Activated T-cell treated with anti-CD3 and anti-CD28 coated beads, Interleukin-2, amount 50 U/mL, for 72 hours (primary cell): ENCODE measurements around the gene TAOK2. TPM values are rescaled to one million over a fixed set of nuclear protein-coding genes. Genes with fewer than 3 reads are reported as not detected.
"Not testable (repeated sequence)": the region's sequence is repeated elsewhere in the genome, so short reads cannot be mapped to it uniquely, and the experiment has no call there.

Experiments
- ATAC-seq, 2 donors: fragments of 150-1000 bp; cut with Tn5 transposase; replicated peaks in 1 of 2; 2 replicates each; pipeline ENCODE4 v1.10.0; 2021; ENCODE audit warnings: moderate library complexity in 2 of 2, mild to moderate bottlenecking in 1 of 2
- DNase-seq, 2 donors: peaks; one replicate each; pipeline ENCODE4 v3.0.0; 2021 to 2022; ENCODE audit warnings: mixed read lengths in 1 of 2
- H3K27ac Mint-ChIP-seq: one replicate; pipeline ENCODE4 v1.8.0; 2022; ENCODE audit warnings: mild to moderate bottlenecking, moderate library complexity, mixed read lengths
- H3K27me3 Mint-ChIP-seq: one replicate; pipeline ENCODE4 v1.8.0; 2022; ENCODE audit warnings: low read depth, mixed read lengths
- H3K36me3 Mint-ChIP-seq, 2 donors: one replicate each; pipeline ENCODE4 v1.8.0; 2022; ENCODE audit warnings: mixed read lengths in 2 of 2, mild to moderate bottlenecking in 1 of 2; ENCODE audit not compliant: insufficient read depth in 2 of 2
- H3K4me1 Mint-ChIP-seq: one replicate; pipeline ENCODE4 v1.8.0; 2022; ENCODE audit warnings: low read depth, mixed read lengths
- H3K4me3 Mint-ChIP-seq, 2 donors: one replicate each; pipeline ENCODE4 v1.8.0; 2022; ENCODE audit warnings: mild to moderate bottlenecking in 2 of 2, mixed read lengths in 2 of 2, moderate library complexity in 2 of 2
- H3K9me3 Mint-ChIP-seq, 2 donors: one replicate each; pipeline ENCODE4 v1.8.0; 2022; ENCODE audit warnings: mixed read lengths in 2 of 2
- total RNA-seq, 2 donors: library from RNA; stranded (reverse); gene quantifications; one replicate each; pipeline ENCODE4 v1.2.3, GENCODE V29; 2022

The TAOK2 gene
- total RNA-seq, 2 donors from 2014 or later, result 31.1 to 35.0 TPM

- H3K27ac Mint-ChIP-seq, result no peak overlapping the region
- H3K9me3 Mint-ChIP-seq, result peaks cover 2 to 4% of the 10 kb centered on the region in 2 donors
- H3K4me1 Mint-ChIP-seq, result no peaks in the 10 kb centered on the region
- DNase-seq (no peak), ATAC-seq (no peak)
- no peak overlapping the region for H3K4me3 Mint-ChIP-seq
- H3K27me3 Mint-ChIP-seq, result no peaks in the 10 kb centered on the region
- peaks cover 0 to 2% of the 10 kb centered on the region in 2 donors for H3K36me3 Mint-ChIP-seq
Measured at GRCh38 chr16:29951625-29952365, 21.9 kb upstream of the TAOK2 start.

DNA sequence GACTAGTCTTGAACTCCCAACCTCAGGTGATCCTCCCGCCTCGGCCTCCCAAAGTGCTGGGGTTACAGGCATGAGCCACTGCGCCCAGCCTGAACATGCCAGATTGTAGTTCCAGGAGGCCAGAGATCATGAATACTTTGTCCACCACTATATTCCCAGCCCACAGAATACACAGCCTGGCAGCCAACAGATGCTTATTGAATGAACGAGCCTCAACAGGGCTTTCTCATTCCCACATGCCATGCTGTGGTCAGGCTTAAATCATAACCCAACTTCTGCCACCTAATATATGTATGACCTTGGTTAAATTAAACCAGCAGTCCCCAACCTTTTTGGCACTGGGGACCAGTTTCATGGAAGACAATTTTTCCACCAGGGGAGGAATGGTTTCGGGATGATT lies 14.9 kb upstream of the TAOK2 start:
- Mint-ChIP-seq H3K27me3 (no peaks in the 10 kb centered on the region), H3K4me3 (no peak overlapping the region), H3K27ac (no peak overlapping the region), H3K36me3 (peaks cover 0 to 1% of the 10 kb centered on the region in 2 donors), H3K9me3 (no peaks in the 10 kb centered on the region), H3K4me1 (peaks cover 20% of the 10 kb centered on the region)
- no peak for ATAC-seq
- DNase-seq, result no peak

- Mint-ChIP-seq H3K4me3 (no peak overlapping the region), H3K4me1 (peaks cover 20% of the 10 kb centered on the region), H3K36me3 (peaks cover 0 to 1% of the 10 kb centered on the region in 2 donors), H3K27me3 (no peaks in the 10 kb centered on the region), H3K9me3 (no peaks in the 10 kb centered on the region), H3K27ac (no peak overlapping the region)
- DNase-seq, result no peak
- ATAC-seq, result no peak
Measured at GRCh38 chr16:29959293-29959692, 14.4 kb upstream of the TAOK2 start.

DNA sequence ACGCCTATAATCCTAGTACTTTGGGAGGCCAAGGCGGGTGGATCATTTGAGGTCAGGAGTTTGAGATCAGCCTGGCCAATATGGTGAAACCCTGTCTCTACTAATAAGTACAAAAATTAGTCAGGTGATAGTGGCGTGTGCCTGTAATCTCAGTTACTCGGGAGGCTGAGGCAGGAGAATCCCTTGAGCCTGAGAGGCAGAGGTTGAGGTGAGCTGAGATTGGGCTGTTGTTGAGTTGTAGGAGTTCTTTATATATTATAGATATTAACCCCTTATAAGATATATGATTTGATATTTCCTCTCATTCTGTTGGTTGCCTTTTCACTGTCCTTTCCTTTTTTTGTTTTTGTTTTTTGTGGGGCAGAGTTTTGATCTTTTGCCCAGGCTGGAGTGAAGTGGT lies 13.8 kb upstream of the TAOK2 start:
- H3K9me3 Mint-ChIP-seq, H3K4me3 Mint-ChIP-seq, ATAC-seq, H3K36me3 Mint-ChIP-seq, DNase-seq, H3K27me3 Mint-ChIP-seq, H3K27ac Mint-ChIP-seq: not testable (repeated sequence)
- peaks cover 20% of the 10 kb centered on the region for H3K4me1 Mint-ChIP-seq

GRCh38 chr16:29961127-29961478 lies 12.6 kb upstream of the TAOK2 start:
- H3K9me3 Mint-ChIP-seq, result no peaks in the 10 kb centered on the region
- DNase-seq (no peak), ATAC-seq (no peak)
- peak overlapping the region; percentile 84 for H3K27ac Mint-ChIP-seq
- H3K4me3 Mint-ChIP-seq, result peak overlapping the region; percentile 89 to 92
- no peaks in the 10 kb centered on the region for H3K27me3 Mint-ChIP-seq
- peaks cover 0 to 2% of the 10 kb centered on the region in 2 donors for H3K36me3 Mint-ChIP-seq
- H3K4me1 Mint-ChIP-seq, result peaks cover 20% of the 10 kb centered on the region

GRCh38 chr16:29961479-29962343 lies 12.0 kb upstream of the TAOK2 start, which contains the start of gene TMEM219:
TSS of gene TMEM219 (plus strand) at chr16:29962079. CDS start at chr16:29963144, 1,065 bp downstream.
- Mint-ChIP-seq H3K27ac (peak within 1 kb of the TSS; percentile 87), H3K36me3 (peaks cover 0 to 2% of the 10 kb centered on the region in 2 donors), H3K4me3 (peak within 1 kb of the TSS; percentile 89 to 97), H3K4me1 (peaks cover 20% of the 10 kb centered on the region), H3K9me3 (no peaks in the 10 kb centered on the region), H3K27me3 (no peaks in the 10 kb centered on the region)
- peak; percentile 93 to 98 for DNase-seq
- ATAC-seq, result peak; percentile 89

DNA sequence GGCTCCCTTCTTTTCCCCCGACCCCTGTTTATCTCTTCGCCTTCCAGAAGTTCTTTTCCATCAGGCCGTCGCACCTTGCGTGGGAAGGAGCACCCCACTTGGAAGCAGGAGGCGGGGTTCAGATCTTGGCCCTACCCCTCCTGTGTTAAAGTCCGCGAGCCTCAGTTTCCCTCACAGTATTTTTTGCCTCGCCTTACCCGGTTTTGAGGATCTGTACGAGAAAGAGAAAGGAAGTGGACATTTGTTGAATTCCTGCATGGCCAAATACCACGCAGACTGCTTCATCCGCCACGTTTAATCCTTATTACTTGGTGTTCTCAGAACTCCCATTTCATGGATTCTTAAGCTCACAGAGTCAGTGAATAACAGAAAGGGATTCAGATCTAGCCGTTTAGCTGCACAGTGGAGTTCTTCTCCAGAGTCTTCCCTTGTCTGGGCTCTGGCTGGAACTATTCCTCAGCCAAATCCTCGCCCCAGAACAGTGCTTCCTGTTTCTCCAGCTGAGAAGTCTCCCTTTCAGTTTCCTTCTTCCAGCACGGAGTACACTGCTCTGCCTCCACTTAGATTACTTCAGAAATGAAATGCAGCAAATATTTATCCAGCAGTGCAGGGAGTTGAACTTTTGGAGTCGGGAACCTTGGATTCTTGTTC lies 11.2 kb upstream of the TAOK2 start:
- DNase-seq (no peak), ATAC-seq (no peak)
- no peaks in the 10 kb centered on the region for H3K9me3 Mint-ChIP-seq
- H3K4me1 Mint-ChIP-seq, result peaks cover 20% of the 10 kb centered on the region
- H3K27me3 Mint-ChIP-seq, result no peaks in the 10 kb centered on the region
- H3K36me3 Mint-ChIP-seq, result peaks cover 1 to 2% of the 10 kb centered on the region in 2 donors
- peak overlapping the region; percentile 87 for H3K27ac Mint-ChIP-seq
- peak overlapping the region; percentile 89 to 97 for H3K4me3 Mint-ChIP-seq

DNA sequence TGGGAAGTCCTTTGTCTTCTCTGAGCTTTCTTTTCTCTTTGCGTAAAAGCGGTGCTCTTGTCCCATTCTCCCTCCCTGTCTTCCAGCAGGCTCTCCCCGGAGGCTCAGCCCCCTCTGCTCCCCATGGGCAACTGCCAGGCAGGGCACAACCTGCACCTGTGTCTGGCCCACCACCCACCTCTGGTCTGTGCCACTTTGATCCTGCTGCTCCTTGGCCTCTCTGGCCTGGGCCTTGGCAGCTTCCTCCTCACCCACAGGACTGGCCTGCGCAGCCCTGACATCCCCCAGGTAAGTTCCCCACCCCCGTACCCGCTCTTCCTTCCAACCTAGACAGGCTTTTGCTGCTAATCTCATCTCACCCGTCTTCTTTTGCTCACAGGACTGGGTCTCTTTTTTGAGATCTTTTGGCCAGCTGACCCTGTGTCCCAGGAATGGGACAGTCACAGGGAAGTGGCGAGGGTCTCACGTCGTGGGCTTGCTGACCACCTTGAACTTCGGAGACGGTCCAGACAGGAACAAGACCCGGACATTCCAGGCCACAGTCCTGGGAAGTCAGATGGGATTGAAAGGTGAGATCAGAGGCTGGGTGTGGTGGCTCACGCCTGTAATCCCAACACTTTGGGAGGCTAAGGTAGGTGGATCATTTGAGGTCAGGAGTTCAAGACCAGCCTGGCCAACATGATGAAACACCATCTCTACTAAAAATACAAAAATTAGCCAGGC lies 10.5 kb upstream of the TAOK2 start:
- no peak for ATAC-seq
- peaks cover 20% of the 10 kb centered on the region for H3K4me1 Mint-ChIP-seq
- peaks cover 1 to 2% of the 10 kb centered on the region in 2 donors for H3K36me3 Mint-ChIP-seq
- no peaks in the 10 kb centered on the region for H3K27me3 Mint-ChIP-seq
- peak overlapping the region; percentile 89 to 97 for H3K4me3 Mint-ChIP-seq
- H3K9me3 Mint-ChIP-seq, result no peaks in the 10 kb centered on the region
- no peak for DNase-seq
- peak overlapping the region; percentile 87 for H3K27ac Mint-ChIP-seq

DNA sequence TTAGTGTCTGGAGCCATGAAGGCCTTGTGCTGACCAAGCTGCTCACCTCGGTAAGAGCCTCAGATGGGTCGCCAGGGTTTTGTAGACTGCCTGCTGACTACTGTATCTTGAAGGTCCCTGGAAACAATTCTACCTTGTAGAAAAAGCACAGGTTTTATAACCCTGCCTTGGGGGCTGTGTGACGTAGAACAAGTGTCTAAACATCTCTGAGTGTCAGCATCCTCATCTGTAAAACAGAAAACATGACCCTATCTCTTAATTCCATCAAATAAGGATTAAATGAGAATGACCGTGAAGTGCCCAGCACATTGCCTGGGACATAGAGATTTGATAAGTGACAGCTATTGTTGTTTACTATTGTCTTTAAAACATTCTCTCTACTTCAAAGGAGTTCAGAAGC lies 5.5 kb upstream of the TAOK2 start:
- Mint-ChIP-seq H3K9me3 (no peaks in the 10 kb centered on the region), H3K4me3 (no peak overlapping the region), H3K36me3 (peaks cover 6 to 14% of the 10 kb centered on the region in 2 donors), H3K4me1 (peaks cover 4% of the 10 kb centered on the region), H3K27me3 (no peaks in the 10 kb centered on the region), H3K27ac (no peak overlapping the region)
- no peak for DNase-seq
- ATAC-seq, result no peak

DNA sequence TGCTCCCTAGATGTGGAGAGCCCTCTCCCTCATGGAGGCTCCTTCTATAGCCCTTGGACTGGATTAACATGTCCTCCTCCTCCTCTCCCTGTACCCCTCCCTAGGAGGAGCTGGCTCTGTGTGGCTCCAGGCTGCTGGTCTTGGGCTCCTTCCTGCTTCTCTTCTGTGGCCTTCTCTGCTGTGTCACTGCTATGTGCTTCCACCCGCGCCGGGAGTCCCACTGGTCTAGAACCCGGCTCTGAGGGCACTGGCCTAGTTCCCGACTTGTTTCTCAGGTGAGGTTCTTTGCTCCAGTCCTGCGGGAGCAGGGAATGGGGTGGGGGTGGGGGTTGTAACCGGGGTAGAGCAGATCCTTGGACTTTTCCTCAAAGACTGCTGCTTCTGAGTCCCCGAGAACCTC lies 2.4 kb upstream of the TAOK2 start:
- no peak overlapping the region for H3K4me3 Mint-ChIP-seq
- no peaks in the 10 kb centered on the region for H3K27me3 Mint-ChIP-seq
- no peak overlapping the region for H3K27ac Mint-ChIP-seq
- DNase-seq (no peak), ATAC-seq (no peak)
- peaks cover 8 to 17% of the 10 kb centered on the region in 2 donors for H3K36me3 Mint-ChIP-seq
- H3K9me3 Mint-ChIP-seq, result no peaks in the 10 kb centered on the region
- H3K4me1 Mint-ChIP-seq, result peaks cover 22% of the 10 kb centered on the region

GRCh38 chr16:29972500-29972899 lies 1.2 kb upstream of the TAOK2 start:
- no peak for DNase-seq
- Mint-ChIP-seq H3K4me3 (no peak overlapping the region), H3K27ac (peak overlapping the region; percentile 50)

DNA sequence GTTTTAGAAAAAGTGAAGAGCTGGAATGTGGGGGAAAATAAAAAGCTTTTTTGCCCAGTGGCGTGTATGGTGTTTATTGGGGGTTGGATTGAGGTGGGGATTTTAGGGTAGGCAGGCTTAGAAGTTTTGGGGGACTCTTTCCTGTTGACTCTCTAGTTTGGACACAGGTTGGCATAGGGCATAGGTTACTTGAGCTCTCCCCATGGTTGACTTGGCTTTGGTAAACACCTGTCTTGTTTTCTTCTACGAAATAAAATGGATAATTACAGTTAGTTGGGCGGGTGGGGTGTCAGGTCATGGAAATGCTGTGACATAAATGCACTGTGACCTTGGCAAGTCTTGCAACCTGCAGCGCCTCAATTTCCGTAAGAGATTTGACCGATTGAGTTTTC lies 680 bp upstream of the TAOK2 start:
- Mint-ChIP-seq H3K27me3 (no peaks in the 10 kb centered on the region), H3K4me3 (peak overlapping the region; percentile 88 to 91), H3K9me3 (no peaks in the 10 kb centered on the region), H3K27ac (peak overlapping the region; percentile 50), H3K36me3 (peaks cover 8 to 16% of the 10 kb centered on the region in 2 donors), H3K4me1 (peaks cover 31% of the 10 kb centered on the region)
- no peak for DNase-seq
- no peak for ATAC-seq

More at GRCh38 chr16:29972500-29972899, 1.2 kb upstream of the TAOK2 start:
- Mint-ChIP-seq H3K36me3 (peaks cover 8 to 16% of the 10 kb centered on the region in 2 donors), H3K4me1 (peaks cover 31% of the 10 kb centered on the region), H3K27me3 (no peaks in the 10 kb centered on the region), H3K9me3 (no peaks in the 10 kb centered on the region)
- ATAC-seq, result no peak
